T-helper 1 cell (primary cell): ENCODE measurements around the gene FLNB.

ENCODE experiments used
- DNase-seq, 5 donors: peaks; one replicate each; pipeline ENCODE4 v3.0.0-alpha.2; 2012 to 2020

Gene FLNB

GRCh38 chr3:58144478-58145325 lies 136.5 kb downstream of the FLNB start:
- no peak for DNase-seq

- DNase-seq: no peak
Observed at GRCh38 chr3:58148049-58148448, 139.8 kb downstream of the FLNB start.

- DNase-seq: no peak
Observed at GRCh38 chr3:58150130-58150809, 142.0 kb downstream of the FLNB start.

- DNase-seq: no peak
Observed at GRCh38 chr3:58150810-58151199, 142.6 kb downstream of the FLNB start.

- DNase-seq: no peak
Observed at GRCh38 chr3:58151637-58152036, 143.4 kb downstream of the FLNB start.

GRCh38 chr3:58152225-58153015 lies 144.2 kb downstream of the FLNB start:
- DNase-seq: no peak

DNA sequence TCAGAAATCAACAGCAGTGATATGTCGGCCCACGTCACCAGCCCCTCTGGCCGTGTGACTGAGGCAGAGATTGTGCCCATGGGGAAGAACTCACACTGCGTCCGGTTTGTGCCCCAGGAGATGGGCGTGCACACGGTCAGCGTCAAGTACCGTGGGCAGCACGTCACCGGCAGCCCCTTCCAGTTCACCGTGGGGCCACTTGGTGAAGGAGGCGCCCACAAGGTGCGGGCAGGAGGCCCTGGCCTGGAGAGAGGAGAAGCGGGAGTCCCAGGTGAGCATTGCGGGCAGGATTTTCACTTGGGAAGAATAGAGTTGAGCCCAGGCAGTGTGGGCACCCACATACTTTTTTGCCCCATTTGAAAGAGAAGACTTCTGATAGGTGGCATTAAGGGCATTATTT lies 145.1 kb downstream of the FLNB start:
- no peak for DNase-seq

DNA sequence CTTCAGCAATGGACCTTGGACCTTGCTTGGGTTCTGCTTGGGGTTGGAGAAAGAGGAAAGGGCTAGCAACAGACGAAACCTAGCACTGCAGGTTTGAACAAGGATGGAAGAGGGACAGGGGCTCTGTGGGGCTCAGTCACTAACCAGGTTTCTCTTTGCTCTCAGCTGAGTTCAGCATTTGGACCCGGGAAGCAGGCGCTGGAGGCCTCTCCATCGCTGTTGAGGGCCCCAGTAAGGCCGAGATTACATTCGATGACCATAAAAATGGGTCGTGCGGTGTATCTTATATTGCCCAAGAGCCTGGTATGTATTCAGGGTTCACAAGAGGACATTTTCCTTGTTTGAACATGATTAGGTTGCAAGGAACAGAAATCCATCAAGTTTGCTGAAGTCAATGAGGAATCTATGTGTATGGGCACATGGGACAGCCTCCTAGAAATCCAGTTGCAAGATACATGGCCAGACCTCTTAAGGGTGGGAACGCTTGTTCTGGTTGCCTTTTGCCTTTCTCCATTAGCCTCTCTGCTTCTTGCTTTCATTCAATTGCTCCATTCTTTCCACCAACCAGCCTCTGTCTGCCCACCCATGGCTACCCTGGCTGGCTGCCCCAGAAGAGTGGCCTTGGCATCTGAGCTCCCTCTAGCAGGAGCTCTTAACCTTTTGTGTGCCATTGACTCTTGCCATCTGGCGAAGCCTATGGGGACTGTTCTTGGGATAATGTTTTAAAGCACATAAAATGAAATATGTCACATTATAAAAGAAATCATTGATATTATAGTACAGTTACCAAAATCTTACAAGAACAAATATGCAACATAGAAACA lies 146.6 kb downstream of the FLNB start:
- no peak for DNase-seq

- DNase-seq: no peak
Observed at GRCh38 chr3:58155838-58156237, 147.6 kb downstream of the FLNB start.

DNA sequence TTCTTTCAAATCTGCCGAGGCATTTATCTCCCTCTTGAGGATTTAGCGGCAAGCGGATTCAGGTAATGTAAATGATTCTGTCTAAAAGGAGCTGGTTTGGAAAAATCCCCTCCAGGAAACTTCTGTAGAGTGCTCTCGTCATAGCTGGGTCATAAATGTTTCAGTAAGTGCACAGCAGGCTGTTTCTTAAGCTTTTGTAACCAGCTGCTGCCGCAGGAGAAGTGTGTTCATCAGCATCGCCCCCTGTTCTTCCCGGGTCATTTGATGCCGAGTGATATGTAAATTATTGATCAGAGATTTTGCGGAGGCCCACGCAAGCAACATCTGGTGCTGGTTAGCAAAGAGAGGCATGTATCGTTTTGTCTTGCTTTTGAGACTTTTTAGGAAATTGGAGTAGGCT lies 149.5 kb downstream of the FLNB start:
- DNase-seq: no peak

- DNase-seq: no peak
Observed at GRCh38 chr3:58158442-58159153, 150.4 kb downstream of the FLNB start.

- no peak for DNase-seq
Observed at GRCh38 chr3:58160399-58160798, 152.2 kb downstream of the FLNB start.

- DNase-seq: no peak
Observed at GRCh38 chr3:58161435-58162398, 153.5 kb downstream of the FLNB start.

DNA sequence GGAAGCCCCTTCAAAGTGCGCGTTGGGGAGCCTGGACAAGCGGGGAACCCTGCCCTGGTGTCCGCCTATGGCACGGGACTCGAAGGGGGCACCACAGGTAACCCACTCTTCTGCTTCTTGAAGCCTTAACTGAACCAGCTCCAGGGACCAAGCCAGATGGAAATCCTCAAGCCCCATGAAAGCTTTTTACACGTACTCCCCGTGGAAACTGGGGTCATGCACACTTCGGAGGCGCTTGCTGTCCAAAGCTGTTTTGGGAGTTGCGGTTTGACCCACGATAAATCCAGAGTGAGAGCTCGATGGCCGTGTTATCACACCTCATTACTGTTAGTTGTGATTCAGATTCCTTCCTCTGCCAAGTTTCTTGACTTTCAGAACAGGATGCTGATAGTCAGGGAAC lies 155.0 kb downstream of the FLNB start:
- no peak for DNase-seq

- DNase-seq: no peak
Observed at GRCh38 chr3:58164199-58164879, 156.1 kb downstream of the FLNB start.

DNA sequence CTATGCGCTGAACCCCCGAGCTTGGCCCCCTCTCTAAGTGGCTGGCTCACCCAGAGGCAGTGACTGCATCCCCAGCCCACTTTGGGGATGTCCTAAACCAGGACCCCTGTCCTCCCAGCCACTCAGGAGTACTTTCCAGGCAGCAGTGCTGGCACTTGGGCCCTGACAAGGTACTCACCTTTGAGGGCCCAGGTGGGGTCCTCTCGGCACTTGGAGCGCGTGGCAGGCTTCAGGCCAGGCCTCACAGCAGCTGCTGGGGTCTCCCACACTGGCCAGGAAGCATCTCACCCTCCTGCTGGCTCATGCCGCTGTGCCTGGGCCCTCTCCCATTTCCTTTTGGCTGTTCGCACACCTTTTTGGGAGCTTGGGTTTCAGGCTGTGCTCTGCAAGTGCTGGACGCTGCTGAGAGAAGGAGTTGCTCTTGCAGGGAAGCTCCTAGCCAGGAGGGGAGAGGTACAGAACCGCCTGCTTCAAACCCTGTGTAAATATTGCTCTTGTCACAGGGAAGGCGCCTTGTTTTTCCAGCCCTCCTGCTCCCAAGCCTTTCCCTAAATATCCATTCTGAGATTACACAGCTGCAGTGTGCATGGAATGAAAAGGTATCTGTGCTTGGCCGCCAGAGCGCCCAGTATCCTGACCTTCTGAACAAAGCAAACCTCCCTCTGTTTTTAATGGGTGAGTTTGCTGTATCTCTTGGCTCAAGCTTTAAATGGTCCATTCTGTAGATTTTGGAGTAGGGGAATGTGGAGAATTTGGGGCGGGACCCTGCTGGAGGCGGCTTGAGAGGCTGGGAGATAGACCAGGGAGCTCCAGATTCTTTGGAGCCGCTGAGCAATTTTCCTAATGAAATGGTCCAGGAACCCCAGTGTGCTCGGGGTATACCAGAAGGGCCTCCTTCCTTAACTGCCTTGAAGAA lies 156.9 kb downstream of the FLNB start:
- DNase-seq: no peak

DNA sequence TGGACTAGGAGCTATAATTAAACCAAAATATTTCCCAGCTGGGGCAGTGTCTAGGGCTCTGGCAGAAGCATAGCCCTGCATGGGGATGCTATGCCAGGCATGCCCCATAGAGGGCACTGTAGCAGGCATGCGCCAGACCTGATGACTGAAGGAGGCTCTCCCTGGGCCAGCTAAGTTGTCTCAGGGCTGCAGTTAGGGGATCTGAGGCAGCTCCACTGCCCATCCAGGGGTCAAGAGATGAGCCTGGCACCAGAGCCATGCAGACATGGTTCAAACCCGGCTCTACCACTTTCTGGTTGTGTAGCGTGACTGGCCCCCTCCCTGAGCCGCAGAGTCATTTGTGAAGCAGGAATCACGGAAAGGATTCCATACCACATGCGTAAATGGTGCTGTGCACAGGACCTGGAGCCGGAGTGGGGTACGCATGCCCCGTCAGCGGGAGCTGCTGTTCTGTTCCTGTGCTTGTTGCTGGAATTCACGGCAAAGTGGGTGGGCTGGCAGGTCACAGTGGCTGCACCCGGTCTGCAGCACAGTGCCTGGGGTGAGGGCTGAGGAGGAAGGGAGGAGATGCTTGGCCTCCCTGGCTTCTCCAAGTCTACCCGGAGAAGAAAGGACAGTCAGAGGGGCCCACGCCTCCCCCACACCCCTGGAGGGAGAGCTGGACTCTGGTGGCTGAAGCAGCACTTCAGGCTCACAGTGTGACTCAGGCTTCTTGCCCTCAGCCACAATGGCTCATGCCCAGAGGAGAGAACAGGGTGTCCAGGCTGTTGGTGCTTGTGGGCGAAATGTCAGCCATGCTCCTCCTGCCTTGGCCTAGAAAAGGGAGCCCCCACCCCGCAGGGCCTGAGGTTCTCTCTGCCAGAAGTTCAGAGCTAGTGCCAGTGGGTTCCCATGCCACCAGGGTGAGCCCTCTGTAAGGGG lies 159.5 kb downstream of the FLNB start:
- peak in 3 of 5 donors; percentile 23 to 49 (median 42) for DNase-seq

DNA sequence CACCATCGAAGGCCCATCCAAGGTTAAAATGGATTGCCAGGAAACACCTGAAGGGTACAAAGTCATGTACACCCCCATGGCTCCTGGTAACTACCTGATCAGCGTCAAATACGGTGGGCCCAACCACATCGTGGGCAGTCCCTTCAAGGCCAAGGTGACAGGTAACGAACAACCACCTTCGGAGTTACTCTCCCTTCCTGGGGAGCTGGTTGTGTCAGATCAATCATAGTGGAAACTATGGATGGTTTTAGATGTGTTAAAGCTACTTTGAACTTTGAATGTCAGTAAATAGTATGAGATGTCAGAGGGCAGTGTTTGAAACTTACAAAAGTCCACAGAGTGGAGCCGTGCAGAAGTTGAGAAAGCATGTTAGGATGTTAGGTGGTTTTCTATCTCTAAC lies 160.3 kb downstream of the FLNB start:
- DNase-seq: no peak
